Stomach smooth muscle (tissue), 2 donors: ENCODE measurements around the gene EHBP1.

Experiments
- H3K27ac ChIP-seq: one replicate; pipeline ENCODE4 v1.7.0; 2013; ENCODE audit warnings: mild to moderate bottlenecking, low read length, inconsistent platforms
- H3K27me3 ChIP-seq, 2 donors: one replicate each; pipeline ENCODE4 v1.7.0; 2013; ENCODE audit warnings: low read length in 2 of 2; ENCODE audit not compliant: insufficient read depth in 2 of 2, control insufficient read depth in 1 of 2
- H3K36me3 ChIP-seq, 2 donors: one replicate each; pipeline ENCODE4 v1.7.0; 2013; ENCODE audit warnings: low read length in 2 of 2; ENCODE audit not compliant: control insufficient read depth in 2 of 2, insufficient read depth in 2 of 2
- H3K4me1 ChIP-seq: one replicate; pipeline ENCODE4 v1.7.0; 2013; ENCODE audit warnings: low read length; ENCODE audit not compliant: control insufficient read depth, insufficient read depth
- H3K4me3 ChIP-seq, 2 donors: one replicate each; pipeline ENCODE4 v1.7.0; 2013; ENCODE audit warnings: low read length in 2 of 2
- H3K9ac ChIP-seq, 2 donors: one replicate each; pipeline ENCODE4 v1.7.0; 2013; ENCODE audit warnings: low read length in 2 of 2, mild to moderate bottlenecking in 1 of 2
- H3K9me3 ChIP-seq, 2 donors: one replicate each; pipeline ENCODE4 v1.7.0; 2013; ENCODE audit warnings: low read length in 2 of 2; ENCODE audit not compliant: control insufficient read depth in 2 of 2
- donor health status: healthy.
- donor health status: Pancreatic carcinoma.

Gene EHBP1

GRCh38 chr2:63056107-63057050 is 350.9 kb downstream of the EHBP1 start:
- H3K4me1 ChIP-seq: peaks cover 48% of the 10 kb centered on the region
- H3K9ac ChIP-seq: no peak overlapping the region
- H3K4me3 ChIP-seq: peak overlapping the region in 1 of 2 donors; percentile 40
- H3K9me3 ChIP-seq: peaks cover 0 to 6% of the 10 kb centered on the region in 2 donors
- H3K27me3 ChIP-seq: peaks cover 83 to 95% of the 10 kb centered on the region in 2 donors
- H3K27ac ChIP-seq: no peak overlapping the region
- H3K36me3 ChIP-seq: no peaks in the 10 kb centered on the region

GRCh38 chr2:63057249-63058143 is 352.0 kb downstream of the EHBP1 start:
- Histone ChIP-seq H3K27ac (no peak overlapping the region), H3K9me3 (peaks cover 0 to 6% of the 10 kb centered on the region in 2 donors), H3K27me3 (peaks cover 72 to 91% of the 10 kb centered on the region in 2 donors), H3K4me3 (no peak overlapping the region), H3K9ac (no peak overlapping the region), H3K36me3 (no peaks in the 10 kb centered on the region), H3K4me1 (peaks cover 48% of the 10 kb centered on the region)

GRCh38 chr2:63058144-63058920 is 352.8 kb downstream of the EHBP1 start:
- no peak overlapping the region for H3K27ac ChIP-seq
- peaks cover 43% of the 10 kb centered on the region for H3K4me1 ChIP-seq
- no peak overlapping the region for H3K9ac ChIP-seq
- H3K4me3 ChIP-seq: peak overlapping the region; percentile 35 to 42
- peaks cover 0 to 3% of the 10 kb centered on the region in 2 donors for H3K9me3 ChIP-seq
- H3K36me3 ChIP-seq: no peaks in the 10 kb centered on the region
- peaks cover 65 to 88% of the 10 kb centered on the region in 2 donors for H3K27me3 ChIP-seq

GRCh38 chr2:63058921-63059792 is 353.6 kb downstream of the EHBP1 start:
- H3K9me3 ChIP-seq: no peaks in the 10 kb centered on the region
- no peaks in the 10 kb centered on the region for H3K36me3 ChIP-seq
- no peak overlapping the region for H3K9ac ChIP-seq
- H3K4me3 ChIP-seq: peak overlapping the region in 1 of 2 donors; percentile 40
- no peak overlapping the region for H3K27ac ChIP-seq
- peaks cover 35% of the 10 kb centered on the region for H3K4me1 ChIP-seq
- peaks cover 61 to 87% of the 10 kb centered on the region in 2 donors for H3K27me3 ChIP-seq

- Histone ChIP-seq H3K9me3 (no peaks in the 10 kb centered on the region), H3K9ac (no peak overlapping the region), H3K36me3 (no peaks in the 10 kb centered on the region), H3K27ac (no peak overlapping the region), H3K4me3 (no peak overlapping the region), H3K27me3 (peaks cover 57 to 83% of the 10 kb centered on the region in 2 donors), H3K4me1 (peaks cover 34% of the 10 kb centered on the region)
Observed at GRCh38 chr2:63059793-63060471, 354.4 kb downstream of the EHBP1 start.

- Histone ChIP-seq H3K9me3 (no peaks in the 10 kb centered on the region), H3K27ac (no peak overlapping the region), H3K9ac (no peak overlapping the region), H3K36me3 (no peaks in the 10 kb centered on the region), H3K27me3 (peaks cover 53 to 78% of the 10 kb centered on the region in 2 donors), H3K4me1 (peaks cover 31% of the 10 kb centered on the region), H3K4me3 (no peak overlapping the region)
Observed at GRCh38 chr2:63060472-63060991, 355.0 kb downstream of the EHBP1 start.

- Histone ChIP-seq H3K4me1 (peaks cover 3% of the 10 kb centered on the region), H3K36me3 (no peaks in the 10 kb centered on the region), H3K27me3 (peaks cover 29 to 50% of the 10 kb centered on the region in 2 donors), H3K9me3 (no peaks in the 10 kb centered on the region), H3K27ac (no peak overlapping the region), H3K4me3 (no peak overlapping the region), H3K9ac (no peak overlapping the region)
Observed at GRCh38 chr2:63064197-63064596, 358.7 kb downstream of the EHBP1 start.

GRCh38 chr2:63064661-63065060 is 359.1 kb downstream of the EHBP1 start:
- Histone ChIP-seq H3K27me3 (peaks cover 24 to 45% of the 10 kb centered on the region in 2 donors), H3K9me3 (no peaks in the 10 kb centered on the region), H3K4me3 (no peak overlapping the region), H3K27ac (no peak overlapping the region), H3K36me3 (no peaks in the 10 kb centered on the region), H3K9ac (no peak overlapping the region), H3K4me1 (no peaks in the 10 kb centered on the region)

GRCh38 chr2:63066265-63066664 is 360.8 kb downstream of the EHBP1 start:
- Histone ChIP-seq H3K36me3 (no peaks in the 10 kb centered on the region), H3K4me3 (no peak overlapping the region), H3K4me1 (no peaks in the 10 kb centered on the region), H3K27me3 (peaks cover 22 to 34% of the 10 kb centered on the region in 2 donors), H3K9me3 (no peaks in the 10 kb centered on the region), H3K27ac (no peak overlapping the region), H3K9ac (no peak overlapping the region)
